Measurements from ENCODE around the gene MUC5B.
"Not testable (repeated sequence)": the region's sequence is repeated elsewhere in the genome, so short reads cannot be mapped to it uniquely, and the experiment has no call there.

The MUC5B gene

GRCh38 chr11:1202776-1203504, 19.9 kb upstream of the MUC5B start:
- peak in 1 of 2 experiments; percentile 38 for DNase-seq

GRCh38 chr11:1203505-1204271, 19.2 kb upstream of the MUC5B start:
- DNase-seq, result no peak

GRCh38 chr11:1204381-1205101, 18.3 kb upstream of the MUC5B start:
- no peak for DNase-seq

GRCh38 chr11:1205121-1205986, 17.5 kb upstream of the MUC5B start:
- no peak for DNase-seq

- no peak for DNase-seq
These were observed 16.9 kb upstream of the MUC5B start for GRCh38 chr11:1205987-1206331.

- no peak for DNase-seq
These were observed 16.2 kb upstream of the MUC5B start for GRCh38 chr11:1206391-1207271.

- DNase-seq, result no peak
These were observed 15.3 kb upstream of the MUC5B start for GRCh38 chr11:1207401-1208143.

- no peak for DNase-seq
These were observed 14.8 kb upstream of the MUC5B start for GRCh38 chr11:1208144-1208393.

- no peak for DNase-seq
These were observed 14.2 kb upstream of the MUC5B start for GRCh38 chr11:1208394-1209261.

- DNase-seq, result no peak
These were observed 13.4 kb upstream of the MUC5B start for GRCh38 chr11:1209371-1210057.

- DNase-seq, result no peak
These were observed 11.0 kb upstream of the MUC5B start for GRCh38 chr11:1211838-1212237.

GRCh38 chr11:1215826-1216225, 7.0 kb upstream of the MUC5B start:
- not testable (repeated sequence) for DNase-seq

- DNase-seq, result no peak
These were observed 5.7 kb upstream of the MUC5B start for GRCh38 chr11:1217151-1217550.

- no peak for DNase-seq
These were observed 4.5 kb upstream of the MUC5B start for GRCh38 chr11:1218256-1218787.

GRCh38 chr11:1218788-1219445, 3.9 kb upstream of the MUC5B start:
- no peak for DNase-seq

- no peak for DNase-seq
These were observed 3.4 kb upstream of the MUC5B start for GRCh38 chr11:1219446-1219833.

- DNase-seq, result no peak
These were observed 2.7 kb upstream of the MUC5B start for GRCh38 chr11:1219834-1220815.
